ENCODE data around the gene PSMB4. TPM values are rescaled to one million over a fixed set of nuclear protein-coding genes. Genes with fewer than 3 reads are reported as not detected.

PSMB4 gene
- total RNA-seq, 1 experiment from 2014 or later, result 414 TPM

GRCh38 chr1:151401860-151402259 lies 2.5 kb downstream of the PSMB4 start (continued):
- TF ChIP-seq AR (CRISPR knock-in tag; IDR thresholded peaks at IDR 0.05), result no peak
- TF ChIP-seq CTCF (IDR thresholded peaks at IDR 0.05), result no peak
- no peak for TF ChIP-seq ATF2 (CRISPR knock-in tag; IDR thresholded peaks at IDR 0.05; ENCODE audit: borderline replicate concordance, low read depth)
- TF ChIP-seq E2F1 (CRISPR knock-in tag; IDR thresholded peaks at IDR 0.05), result no peak
- TF ChIP-seq MXD4 (CRISPR knock-in tag; IDR thresholded peaks at IDR 0.05; ENCODE audit: borderline replicate concordance), result no peak
- no peak for TF ChIP-seq SMAD3 (CRISPR knock-in tag; IDR thresholded peaks at IDR 0.05; ENCODE audit: borderline replicate concordance)
- no peak for TF ChIP-seq MYBL2 (CRISPR knock-in tag; IDR thresholded peaks at IDR 0.05)
- TF ChIP-seq OVOL2 (CRISPR knock-in tag; IDR thresholded peaks at IDR 0.05; ENCODE audit: borderline replicate concordance), result no peak
- TF ChIP-seq JAZF1 (CRISPR knock-in tag; IDR thresholded peaks at IDR 0.05), result no peak
- TF ChIP-seq EMX1 (CRISPR knock-in tag; IDR thresholded peaks at IDR 0.05), result no peak
- TF ChIP-seq ATF3 (CRISPR knock-in tag; conservative IDR thresholded peaks at IDR 0.05), result no peak
- TF ChIP-seq PREB (CRISPR knock-in tag; IDR thresholded peaks at IDR 0.05; ENCODE audit: borderline replicate concordance), result no peak

GRCh38 chr1:151402764-151403163 lies 3.4 kb downstream of the PSMB4 start:
- DNase-seq (ENCODE audit: low spot score) (no peak), ATAC-seq (no peak)
- no peak for TF ChIP-seq MLX (CRISPR knock-in tag; IDR thresholded peaks at IDR 0.05)
- no peak for TF ChIP-seq MYBL2 (CRISPR knock-in tag; IDR thresholded peaks at IDR 0.05)
- TF ChIP-seq HMGXB4 (CRISPR knock-in tag; IDR thresholded peaks at IDR 0.05), result no peak
- no peak for TF ChIP-seq JUN (CRISPR knock-in tag; IDR thresholded peaks at IDR 0.05)
- no peak for TF ChIP-seq FOXP1 (CRISPR knock-in tag; IDR thresholded peaks at IDR 0.05; ENCODE audit: borderline replicate concordance)
- TF ChIP-seq ZNF396 (CRISPR knock-in tag; IDR thresholded peaks at IDR 0.05; ENCODE audit: borderline replicate concordance), result no peak
- no peak for TF ChIP-seq ZMAT4 (CRISPR knock-in tag; IDR thresholded peaks at IDR 0.05)
- no peak for TF ChIP-seq ZNF416 (CRISPR knock-in tag; IDR thresholded peaks at IDR 0.05)
- no peak for TF ChIP-seq CTCF (IDR thresholded peaks at IDR 0.05)
- TF ChIP-seq NFATC4 (CRISPR knock-in tag; IDR thresholded peaks at IDR 0.05), result no peak
- Mint-ChIP-seq H3K4me3 (no peak overlapping the region), H3K27me3 (ENCODE audit: low read depth) (no peaks in the 10 kb centered on the region), H3K27ac (peak overlapping the region; percentile 44), H3K4me1 (peaks cover 11% of the 10 kb centered on the region), H3K36me3 (peaks cover 57% of the 10 kb centered on the region), H3K9me3 (no peaks in the 10 kb centered on the region)
- ChIA-PET POLR2A (no interaction called here), CTCF (interaction anchor here (0.5 to 2.0 kb wide), 3 partner anchors 33 to 331 kb away, joined by 3 to 6 read pairs (median 3); no protein-coding TSS in a partner anchor)

Measured in WTC11 (cell line).